ENCODE measurements around the gene FEV. TPM values are rescaled to one million over a fixed set of nuclear protein-coding genes. Genes with fewer than 3 reads are reported as not detected.

The FEV gene
- total and polyA plus RNA-seq, 8 donors: 0.35 to 32.6 (median 1.4) TPM

DNA sequence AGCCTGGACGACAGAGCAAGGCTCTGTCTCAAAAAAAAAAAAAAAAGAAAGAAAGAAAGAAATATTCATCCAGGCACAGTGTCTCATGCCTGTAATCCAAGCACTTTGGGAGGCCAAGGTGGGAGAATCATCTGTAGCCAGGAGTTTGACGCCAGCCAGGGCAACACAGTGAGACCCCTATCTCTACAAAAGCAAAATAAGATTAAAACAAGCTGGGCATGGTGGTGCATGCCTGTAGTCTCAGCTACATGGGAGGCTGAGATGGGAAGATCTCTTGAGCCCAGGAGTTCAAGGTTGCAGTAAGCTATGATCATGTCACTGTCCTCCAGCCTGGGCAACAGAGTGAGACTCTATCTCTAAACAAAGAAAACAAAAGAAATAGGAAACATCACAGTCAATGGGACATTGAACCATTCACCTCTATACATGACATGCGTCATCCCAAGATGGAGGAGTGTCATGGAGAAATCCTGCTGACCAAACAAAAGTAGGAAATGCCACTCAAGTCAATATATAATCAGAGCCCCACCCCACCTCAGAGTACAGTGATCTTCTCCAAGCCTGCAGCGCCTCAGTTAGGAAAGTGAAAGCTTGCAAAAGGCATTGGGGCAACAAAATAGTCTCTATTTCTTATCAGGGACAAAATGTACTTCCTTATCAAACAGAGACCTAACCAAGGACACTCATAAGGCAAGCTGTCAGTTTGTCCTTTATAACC lies 9.8 kb downstream of the FEV start:
- TF ChIP-seq, protein P1, sequence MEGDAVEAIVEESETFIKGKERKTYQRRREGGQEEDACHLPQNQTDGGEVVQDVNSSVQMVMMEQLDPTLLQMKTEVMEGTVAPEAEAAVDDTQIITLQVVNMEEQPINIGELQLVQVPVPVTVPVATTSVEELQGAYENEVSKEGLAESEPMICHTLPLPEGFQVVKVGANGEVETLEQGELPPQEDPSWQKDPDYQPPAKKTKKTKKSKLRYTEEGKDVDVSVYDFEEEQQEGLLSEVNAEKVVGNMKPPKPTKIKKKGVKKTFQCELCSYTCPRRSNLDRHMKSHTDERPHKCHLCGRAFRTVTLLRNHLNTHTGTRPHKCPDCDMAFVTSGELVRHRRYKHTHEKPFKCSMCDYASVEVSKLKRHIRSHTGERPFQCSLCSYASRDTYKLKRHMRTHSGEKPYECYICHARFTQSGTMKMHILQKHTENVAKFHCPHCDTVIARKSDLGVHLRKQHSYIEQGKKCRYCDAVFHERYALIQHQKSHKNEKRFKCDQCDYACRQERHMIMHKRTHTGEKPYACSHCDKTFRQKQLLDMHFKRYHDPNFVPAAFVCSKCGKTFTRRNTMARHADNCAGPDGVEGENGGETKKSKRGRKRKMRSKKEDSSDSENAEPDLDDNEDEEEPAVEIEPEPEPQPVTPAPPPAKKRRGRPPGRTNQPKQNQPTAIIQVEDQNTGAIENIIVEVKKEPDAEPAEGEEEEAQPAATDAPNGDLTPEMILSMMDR (IDR thresholded peaks at IDR 0.05): no peak
- H3K36me3 ChIP-seq: no peaks in the 10 kb centered on the region
- ATAC-seq (no peak), FAIRE-seq (no peak), DNase-seq (no peak)
- H3K27ac ChIP-seq: no peak overlapping the region
- no peaks in the 10 kb centered on the region for H3K27me3 ChIP-seq
- WGBS, 2 donors: 67 to 75% methylated on average over 4 of the region's 4 CpGs
- no peaks in the 10 kb centered on the region for H3K9me3 ChIP-seq
- intact Hi-C loops (cut with DNase I): no loop called here
- no peaks in the 10 kb centered on the region for H3K4me1 ChIP-seq
- no peak overlapping the region for H3K4me3 ChIP-seq

DNA sequence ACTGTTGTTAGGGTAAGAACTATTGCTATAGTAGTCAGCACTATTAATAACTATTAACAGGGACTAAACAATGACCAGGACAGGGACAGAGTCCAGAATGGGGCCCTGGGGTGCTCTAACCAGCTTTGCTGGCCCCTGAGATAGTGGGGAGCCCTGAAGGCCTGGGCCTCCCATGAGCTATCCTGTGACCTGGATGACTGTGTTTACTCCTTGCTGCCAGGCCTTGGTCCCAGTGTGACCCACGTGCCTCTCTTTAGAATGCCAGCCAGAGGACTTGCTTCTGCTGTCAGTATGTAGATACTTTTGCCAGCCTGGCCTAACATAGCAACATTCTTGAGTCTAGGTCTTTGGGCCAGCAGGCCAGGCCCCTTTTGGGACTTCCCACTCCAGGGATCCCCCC lies 14.1 kb downstream of the FEV start:
- WGBS, 2 donors: 33% methylated on average over 1 of the region's 1 CpG
- Histone ChIP-seq H3K27me3 (peaks cover 0 to 2% (median 0%) of the 10 kb centered on the region in 4 donors), H3K27ac (no peak overlapping the region), H3K4me1 (no peaks in the 10 kb centered on the region), H3K36me3 (no peaks in the 10 kb centered on the region), H3K4me3 (no peak overlapping the region), H3K9me3 (no peaks in the 10 kb centered on the region)
- no peak for FAIRE-seq
- DNase-seq: no peak
- intact Hi-C loops (cut with DNase I): no loop called here
- TF ChIP-seq, protein P1 (IDR thresholded peaks at IDR 0.05): no peak
- no peak for ATAC-seq

DNA sequence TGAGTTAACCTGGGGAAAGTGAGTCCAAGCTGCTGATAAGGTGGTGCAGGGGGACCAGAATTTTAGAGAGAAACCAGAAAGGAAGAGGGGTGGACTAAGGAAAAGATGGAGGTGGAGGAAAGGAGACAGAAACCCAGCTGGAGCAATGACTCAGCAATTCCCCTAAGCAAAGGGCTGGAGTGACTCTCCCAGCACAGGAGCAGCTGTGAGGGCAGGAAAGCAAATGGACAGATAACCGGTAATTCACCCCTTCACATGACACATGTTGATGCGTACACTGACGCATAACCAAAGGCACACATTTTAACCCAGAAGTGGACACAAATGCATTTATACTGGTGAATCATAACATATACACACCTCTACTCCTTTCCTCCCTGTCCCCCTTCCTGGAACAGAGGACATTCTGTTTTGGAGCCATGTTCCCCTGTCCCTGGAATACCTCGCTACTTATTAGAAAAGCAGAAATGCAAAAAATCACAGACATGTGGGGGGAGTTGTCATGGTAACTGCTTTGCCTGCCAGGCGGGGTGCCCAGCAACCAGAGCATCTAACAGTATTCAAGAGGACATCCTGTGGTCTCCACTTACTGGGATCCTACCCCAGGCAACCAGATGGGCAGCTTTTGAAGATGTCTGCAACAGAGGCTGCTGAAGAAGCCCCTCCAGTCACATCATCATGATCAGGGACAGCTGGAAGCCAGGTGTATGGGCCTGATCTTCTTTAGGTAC lies 20.8 kb downstream of the FEV start:
- ATAC-seq (peak in 2 of 4 donors; percentile 39 to 58), DNase-seq (no peak), FAIRE-seq (no peak)
- Histone ChIP-seq H3K4me1 (no peaks in the 10 kb centered on the region), H3K36me3 (no peaks in the 10 kb centered on the region), H3K27me3 (peaks cover 0 to 47% (median 8%) of the 10 kb centered on the region in 4 donors), H3K27ac (no peak overlapping the region), H3K4me3 (no peak overlapping the region), H3K9me3 (no peaks in the 10 kb centered on the region)
- TF ChIP-seq, protein P1 (IDR thresholded peaks at IDR 0.05): no peak
- intact Hi-C loops (cut with DNase I): no loop called here
- 19 to 26% methylated on average over 5 of the region's 5 CpGs for WGBS, 2 donors

DNA sequence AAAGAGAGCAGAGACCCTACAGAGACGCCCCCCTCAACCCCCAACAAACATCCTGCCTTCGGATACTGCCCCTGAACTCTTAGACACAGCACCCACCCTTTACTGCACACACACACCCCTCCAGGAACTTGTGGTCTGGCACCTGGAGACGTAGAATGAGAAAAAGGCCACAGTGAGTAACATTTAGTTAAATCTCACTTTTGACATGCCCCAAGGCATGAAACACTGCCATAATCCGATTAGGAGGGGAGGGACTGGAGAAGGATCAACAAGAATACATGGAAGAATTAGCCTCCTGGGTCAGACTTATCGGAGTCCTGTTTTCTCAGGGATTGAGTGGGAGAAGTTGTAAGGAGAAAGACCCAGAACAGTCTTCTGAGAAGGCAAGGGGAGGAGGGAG lies 21.4 kb downstream of the FEV start:
- no peak for FAIRE-seq
- TF ChIP-seq, protein P1 (IDR thresholded peaks at IDR 0.05): no peak
- no peaks in the 10 kb centered on the region for H3K36me3 ChIP-seq
- no peaks in the 10 kb centered on the region for H3K9me3 ChIP-seq
- 8% methylated on average over 5 of the region's 5 CpGs for WGBS, 2 donors
- H3K27me3 ChIP-seq: peaks cover 0 to 52% (median 8%) of the 10 kb centered on the region in 4 donors
- no peak for ATAC-seq
- intact Hi-C loops (cut with DNase I): no loop called here
- H3K4me3 ChIP-seq: no peak overlapping the region
- DNase-seq: no peak
- no peaks in the 10 kb centered on the region for H3K4me1 ChIP-seq
- H3K27ac ChIP-seq: no peak overlapping the region
